Stimulated activated CD4-positive, alpha-beta T cell treated with anti-CD3 and anti-CD28 coated beads, Interleukin-12 subunit alpha, Interleukin-12 subunit beta, amount 100 ng/mL, for 24 hours (primary cell): ENCODE results near the gene CRYBG1.
A peak's percentile ranks its signal among the peaks of the same experiment; 100 is the strongest.
"Not testable (repeated sequence)": the region's sequence is repeated elsewhere in the genome, so short reads cannot be mapped to it uniquely, and the experiment has no call there.

Experiments used
- DNase-seq, 2 experiments: peaks; one replicate each; pipeline ENCODE4 v3.0.0-alpha.2; 2020; ENCODE audit warnings: low read depth in 2 of 2

CRYBG1 gene

GRCh38 chr6:106553440-106553839 lies 192.9 kb downstream of the CRYBG1 start:
- DNase-seq, result peak; percentile 11 to 22

- DNase-seq, result no peak
Observed at GRCh38 chr6:106555767-106556166, 195.2 kb downstream of the CRYBG1 start.

DNA sequence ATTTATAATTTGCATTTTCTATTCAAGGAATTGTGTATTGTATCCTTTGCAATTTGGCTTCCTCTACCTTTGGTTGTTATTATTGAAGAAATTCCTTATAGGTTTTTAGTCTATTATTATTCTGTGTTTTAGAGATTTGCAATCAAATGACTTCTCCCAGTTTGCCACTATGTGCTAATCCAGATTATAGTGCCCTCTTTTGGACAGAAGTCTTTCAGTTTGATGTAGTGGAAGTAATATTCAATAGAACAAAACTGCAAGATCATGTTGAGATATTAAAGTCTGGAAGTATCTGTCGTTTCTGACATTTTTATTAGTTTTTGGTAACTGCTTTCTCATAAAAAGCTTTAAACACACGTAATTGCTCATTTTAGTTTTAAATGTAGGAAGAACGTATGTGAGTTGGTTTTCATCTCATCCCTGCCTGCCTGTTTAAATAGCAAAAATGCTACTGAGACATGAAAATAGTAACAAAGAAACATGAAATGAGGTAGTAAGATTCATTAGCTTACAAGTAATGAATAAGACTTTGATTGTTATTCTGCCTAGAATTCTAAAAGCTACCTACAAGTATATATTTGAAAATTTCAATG lies 195.9 kb downstream of the CRYBG1 start:
- no peak for DNase-seq

DNA sequence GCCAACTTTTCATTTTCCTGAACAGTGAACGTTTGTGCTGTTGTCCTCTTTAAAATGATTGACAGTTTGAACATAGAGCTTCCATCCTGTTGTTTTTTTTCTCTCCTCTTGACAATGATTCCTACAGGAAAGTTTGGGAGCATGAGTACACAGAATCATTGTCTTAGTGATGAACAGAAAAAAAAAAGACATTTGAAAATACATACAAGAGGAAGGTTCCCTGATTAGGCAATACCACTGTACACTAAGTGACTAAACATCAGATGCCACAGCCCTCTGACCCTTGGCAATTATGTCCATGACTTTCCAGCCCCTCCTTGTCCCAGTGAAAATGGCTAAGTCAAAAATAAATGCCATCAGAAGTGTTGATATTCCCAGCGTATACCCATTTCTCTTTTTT lies 197.3 kb downstream of the CRYBG1 start:
- no peak for DNase-seq

GRCh38 chr6:106558364-106558763 lies 197.8 kb downstream of the CRYBG1 start:
- DNase-seq, result no peak

- not testable (repeated sequence) for DNase-seq
Observed at GRCh38 chr6:106559659-106560058, 199.1 kb downstream of the CRYBG1 start.

DNA sequence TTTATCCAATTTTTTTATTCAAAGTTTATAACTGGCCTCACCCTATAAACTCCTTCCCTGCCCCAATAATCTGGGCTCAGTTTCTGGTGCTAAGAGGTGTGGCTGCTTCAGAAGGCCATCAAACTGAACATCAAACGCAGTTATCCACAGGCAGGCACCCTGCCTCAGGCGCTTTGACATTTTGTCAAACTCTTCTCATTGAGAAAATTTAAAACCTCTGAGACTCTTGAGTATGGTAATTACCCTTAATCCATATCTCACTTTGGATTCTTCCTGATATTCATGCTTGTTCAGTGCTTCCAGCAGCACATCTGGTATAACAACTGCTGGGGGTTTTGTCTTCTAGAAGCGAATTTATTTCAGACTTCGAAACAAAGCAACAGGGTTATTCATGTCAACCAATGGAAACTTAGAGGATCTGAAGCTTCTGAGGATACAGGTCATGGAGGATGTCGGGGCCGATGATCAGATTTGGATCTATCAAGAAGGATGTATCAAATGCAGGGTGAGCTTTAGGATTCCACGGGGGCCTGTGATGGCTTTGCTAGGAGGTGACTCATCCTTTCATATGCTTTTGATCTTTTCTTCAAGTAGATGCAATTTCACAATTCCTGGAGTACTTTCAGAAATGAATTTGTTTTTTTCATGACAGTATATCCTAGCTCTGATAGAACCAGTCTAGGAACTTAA lies 200.6 kb downstream of the CRYBG1 start:
- DNase-seq, result peak in 1 of 2 experiments; percentile 11

- no peak for DNase-seq
Observed at GRCh38 chr6:106561686-106562405, 201.3 kb downstream of the CRYBG1 start.

DNA sequence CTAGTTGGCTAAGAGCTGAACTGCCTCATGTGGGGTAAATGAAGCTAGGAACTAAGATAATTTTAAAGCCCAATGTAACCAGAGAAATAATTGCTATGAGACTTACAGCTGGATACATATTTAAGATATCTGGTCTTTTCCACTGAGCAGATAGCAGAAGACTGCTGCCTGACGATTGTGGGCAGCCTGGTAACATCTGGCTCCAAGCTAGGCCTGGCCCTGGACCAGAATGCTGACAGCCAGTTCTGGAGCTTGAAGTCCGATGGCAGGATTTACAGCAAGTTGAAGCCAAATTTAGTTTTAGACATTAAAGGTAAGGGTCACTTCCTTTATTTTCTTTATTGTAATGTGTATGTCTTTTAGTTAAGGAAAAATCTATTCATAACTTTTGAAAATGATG lies 203.1 kb downstream of the CRYBG1 start:
- no peak for DNase-seq

DNA sequence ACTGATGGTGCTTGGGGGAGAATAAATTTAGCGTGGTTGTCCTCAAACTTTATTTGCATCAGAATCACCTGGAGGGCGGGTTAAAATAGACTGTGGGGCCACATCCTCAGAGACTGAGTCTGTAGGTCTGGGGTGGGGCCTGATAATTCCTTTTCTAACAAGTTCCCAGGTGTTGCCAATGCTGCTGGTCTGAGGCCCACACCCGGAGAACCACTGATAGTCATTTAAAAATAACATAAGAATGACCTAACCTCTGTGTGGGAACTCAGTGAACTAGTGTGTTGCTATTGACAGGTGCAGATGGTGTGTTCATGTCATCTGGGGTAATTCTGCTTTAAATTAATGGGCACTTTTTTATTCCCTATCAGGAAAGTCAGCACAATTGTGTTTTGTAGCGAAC lies 204.0 kb downstream of the CRYBG1 start:
- no peak for DNase-seq

- no peak for DNase-seq
Observed at GRCh38 chr6:106568530-106568929, 208.0 kb downstream of the CRYBG1 start.

DNA sequence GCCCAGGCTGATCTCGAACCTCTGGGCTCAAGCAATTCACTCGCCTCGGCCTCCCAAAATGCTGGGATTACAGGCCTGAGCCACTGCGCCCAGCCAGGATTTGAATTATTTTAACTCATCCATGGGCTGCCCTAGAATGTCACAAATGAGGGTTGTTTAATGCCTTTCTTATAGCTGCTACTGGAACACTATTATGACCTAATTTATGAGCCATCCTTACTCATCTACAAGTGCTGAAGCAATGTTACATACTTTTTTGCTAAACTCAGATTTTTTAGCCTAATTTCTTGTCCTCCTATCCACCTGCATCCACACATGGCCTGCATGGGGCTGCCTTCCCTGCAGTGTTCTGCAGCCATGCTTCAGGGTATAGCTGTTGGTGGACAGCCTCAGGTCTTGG lies 208.9 kb downstream of the CRYBG1 start:
- no peak for DNase-seq

- no peak for DNase-seq
Observed at GRCh38 chr6:106572436-106572835, 211.9 kb downstream of the CRYBG1 start.

DNA sequence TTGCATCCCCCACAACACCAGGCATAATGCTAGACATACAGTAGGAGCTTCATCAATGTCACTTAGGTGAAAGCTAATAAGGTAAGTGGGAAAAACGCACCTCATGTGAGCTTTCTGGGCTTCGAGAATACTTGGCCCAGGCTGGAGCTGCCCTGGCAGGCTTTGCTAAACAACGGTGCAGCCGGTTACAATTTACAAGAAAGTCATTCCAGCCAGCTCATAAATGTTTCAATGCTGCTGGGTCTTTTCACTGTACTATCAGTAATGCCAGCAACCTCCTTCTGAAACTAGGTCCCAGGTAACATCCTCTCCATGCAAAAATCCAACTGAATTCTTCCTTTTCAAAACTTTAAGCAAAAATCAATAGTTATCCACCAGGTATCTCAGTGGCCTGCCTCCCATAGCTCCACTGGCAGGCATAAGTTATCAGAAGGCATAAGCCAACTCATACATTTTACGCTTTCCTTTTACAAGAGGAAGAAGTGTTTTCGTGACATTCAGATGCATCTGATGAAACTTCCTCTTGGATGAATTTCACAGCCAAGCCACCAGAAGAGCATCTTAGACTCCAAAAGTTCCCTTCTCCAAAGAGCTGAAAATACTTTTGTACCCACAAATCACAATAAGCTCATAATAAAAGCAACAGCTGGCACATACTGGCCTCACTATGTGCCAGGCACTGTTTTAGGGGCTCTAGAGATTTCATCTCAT lies 212.5 kb downstream of the CRYBG1 start:
- no peak for DNase-seq

GRCh38 chr6:106574741-106575458 lies 214.4 kb downstream of the CRYBG1 start:
- no peak for DNase-seq

DNA sequence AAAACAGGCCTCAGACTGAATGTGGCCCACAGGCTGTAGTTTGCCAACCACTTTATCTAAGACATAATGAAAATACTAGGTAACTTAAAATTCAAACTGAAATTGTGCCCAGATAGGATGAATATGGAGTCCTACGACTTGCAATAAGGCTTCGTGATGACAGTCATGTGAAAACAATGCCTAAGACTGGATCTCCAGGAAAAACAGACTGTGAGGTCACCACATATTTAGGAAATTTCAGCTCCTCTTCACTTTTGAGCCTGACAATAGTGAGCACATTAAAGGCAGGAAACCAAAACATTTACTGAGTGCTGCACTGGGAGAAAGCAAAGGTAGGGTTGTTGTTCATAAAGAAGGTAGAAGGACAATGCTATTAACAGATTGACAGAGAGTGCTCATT lies 218.8 kb downstream of the CRYBG1 start:
- DNase-seq, result no peak

DNA sequence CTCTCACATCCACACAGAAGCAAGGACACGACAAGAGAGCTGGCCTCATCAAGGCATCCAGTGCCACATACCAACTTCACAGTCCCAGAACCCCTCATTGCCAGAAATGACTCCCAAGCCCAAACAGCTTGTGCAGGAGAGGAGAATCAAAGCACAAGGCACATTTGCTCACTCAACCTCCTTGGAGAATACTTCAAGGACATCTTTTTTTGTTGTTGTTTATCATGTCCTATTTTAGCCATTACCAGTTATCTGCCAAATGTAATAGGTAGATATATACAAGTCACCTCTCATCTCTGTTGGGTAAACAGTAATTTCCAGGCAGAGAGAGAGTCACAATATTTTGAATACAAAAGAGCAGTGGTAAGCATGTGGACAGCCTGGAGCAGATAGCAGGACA lies 221.0 kb downstream of the CRYBG1 start:
- DNase-seq, result no peak

DNA sequence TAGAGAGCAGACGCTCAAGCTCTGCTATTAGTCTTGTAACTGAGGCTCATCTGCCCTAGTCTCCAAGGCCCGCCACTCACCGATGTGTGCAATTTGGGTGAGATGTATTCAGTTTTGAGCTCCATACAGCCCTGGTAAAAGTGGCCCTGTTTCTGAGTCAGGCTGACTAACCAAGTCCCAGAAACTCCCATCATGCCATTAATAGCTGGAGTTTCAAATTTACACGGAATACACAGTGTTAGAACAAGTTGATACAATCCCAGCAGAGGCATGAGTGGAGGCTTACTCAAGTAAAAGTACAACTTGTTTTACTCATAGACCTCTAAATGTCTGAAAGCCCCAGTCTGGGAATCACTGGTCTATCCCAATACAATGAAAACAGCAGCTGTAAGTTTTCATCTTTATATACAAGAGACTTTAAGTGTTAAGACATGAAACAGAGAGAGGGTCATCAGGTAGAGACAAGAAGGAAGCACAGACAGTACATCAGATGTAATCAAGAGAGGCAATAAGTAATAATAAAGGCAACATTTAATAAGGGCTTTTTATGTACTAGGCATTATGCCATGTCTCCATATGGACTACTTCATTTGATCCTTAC lies 226.4 kb downstream of the CRYBG1 start:
- DNase-seq, result no peak

DNA sequence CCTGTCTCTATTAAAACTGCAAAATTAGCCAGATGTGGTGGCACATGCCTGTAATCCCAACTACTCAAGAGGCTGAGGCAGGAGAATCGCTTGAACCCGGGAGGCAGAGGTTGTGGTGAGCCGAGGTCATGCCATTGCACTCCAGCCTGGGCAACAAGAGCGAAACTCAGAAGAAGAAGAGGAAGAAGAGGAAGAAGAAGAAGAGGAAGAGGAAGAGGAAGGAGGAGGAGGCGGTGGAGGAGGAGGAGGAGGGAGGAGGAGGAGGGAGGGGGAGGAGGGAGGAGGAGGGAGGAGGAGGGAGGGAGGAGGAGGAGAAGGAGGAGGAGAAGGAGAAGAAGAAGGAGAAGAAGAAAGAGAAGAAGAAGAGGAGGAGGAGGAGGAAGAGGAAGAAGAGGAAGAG lies 228.4 kb downstream of the CRYBG1 start:
- not testable (repeated sequence) for DNase-seq

DNA sequence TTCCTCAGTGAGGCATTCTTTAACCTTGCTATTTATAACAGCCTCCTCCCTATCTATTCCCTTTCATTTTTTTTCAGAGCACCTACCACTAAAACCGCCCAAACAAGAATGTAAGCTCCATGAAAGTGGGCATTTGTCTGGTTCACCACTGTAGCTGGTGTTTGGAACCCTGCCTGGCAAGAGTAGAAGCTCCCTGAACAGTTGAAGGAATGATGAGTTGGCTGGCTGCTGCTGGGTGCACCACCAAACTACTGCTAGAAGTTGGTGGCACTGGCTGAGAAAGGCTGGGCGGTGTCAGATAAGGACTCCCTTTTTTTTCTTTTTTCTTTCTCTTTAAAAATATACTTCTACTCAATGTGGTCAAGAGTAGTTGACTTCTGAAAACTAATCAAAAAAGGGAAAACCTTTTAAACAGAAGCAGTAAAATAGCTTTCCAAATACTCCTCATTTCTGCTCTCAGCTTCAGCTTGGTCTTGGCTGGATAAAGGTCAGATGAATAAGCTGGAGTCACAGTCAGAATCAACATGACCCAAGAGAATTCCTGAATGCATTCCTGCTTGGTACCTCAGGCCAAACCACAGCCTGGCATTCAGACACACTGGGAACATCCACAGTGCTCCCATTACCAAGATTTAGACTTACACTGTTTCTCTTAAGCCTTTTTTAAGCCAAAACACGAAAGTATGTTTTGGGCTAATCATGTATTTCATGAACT lies 230.8 kb downstream of the CRYBG1 start:
- DNase-seq, result no peak

DNA sequence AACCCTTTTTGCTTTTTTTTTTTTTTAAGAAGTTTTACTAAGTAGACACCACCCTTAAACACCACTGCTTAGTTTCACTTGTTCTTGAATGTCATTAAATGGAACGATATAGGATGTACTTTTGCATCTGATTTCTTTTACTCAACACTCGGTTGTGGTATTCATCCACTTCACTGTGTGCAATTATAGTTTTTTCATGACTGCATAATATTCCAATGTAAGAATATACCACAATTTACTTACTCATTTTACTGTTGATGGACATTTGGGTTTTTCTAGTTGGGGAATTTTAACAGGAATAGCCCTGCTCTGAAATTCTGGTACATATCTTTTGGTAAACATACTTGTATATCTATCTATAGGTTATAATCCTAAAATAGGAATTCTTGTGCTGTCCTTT lies 238.9 kb downstream of the CRYBG1 start:
- DNase-seq, result no peak
